HG02588 (cell line): ENCODE data around the gene TUBGCP2.

ENCODE experiments used
- ATAC-seq: cut with Tn5 transposase; IDR thresholded peaks from one replicate; pipeline ENCODE4 v1.9.1; 2021; ENCODE audit warnings: mild to moderate bottlenecking, moderate library complexity; ENCODE audit not compliant: unreplicated experiment

TUBGCP2 gene

DNA sequence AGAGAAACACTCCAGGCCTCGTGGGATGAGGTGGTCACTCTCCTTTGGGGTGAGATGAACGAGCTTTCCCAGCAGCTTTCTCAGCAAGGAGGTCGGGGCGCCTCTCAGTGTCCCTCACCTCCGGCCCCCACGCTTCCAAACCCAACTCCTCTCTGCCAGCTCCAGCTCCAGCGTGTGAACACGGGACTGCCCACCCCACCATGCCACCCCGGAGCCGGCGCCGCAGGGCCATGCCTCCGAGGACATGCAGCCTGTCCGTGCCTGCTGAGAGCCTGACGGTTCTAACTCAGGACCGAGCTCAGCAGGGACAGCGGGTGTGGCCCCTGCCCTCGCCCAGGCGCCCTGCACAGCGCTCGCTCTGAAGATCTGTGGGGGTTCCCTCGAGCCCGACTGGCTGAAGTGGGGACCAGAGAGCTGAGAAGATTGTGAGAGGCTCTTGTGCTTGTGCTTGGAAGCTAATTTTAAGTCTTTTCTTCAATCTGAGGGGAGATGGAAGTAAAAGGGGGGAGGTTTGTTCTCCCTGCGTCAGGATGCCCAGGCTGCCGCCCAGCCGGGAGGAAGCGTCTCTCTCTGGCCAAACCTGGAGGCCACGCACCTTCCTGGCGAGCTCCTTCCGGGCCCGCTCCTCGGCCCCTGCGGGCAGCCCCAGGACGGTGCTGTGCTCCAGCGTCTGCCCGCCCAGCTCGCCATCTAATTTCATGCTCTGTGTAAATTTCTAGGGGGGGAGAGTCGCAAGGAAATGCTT is 26.9 kb downstream of the TUBGCP2 start:
- ATAC-seq = no peak

DNA sequence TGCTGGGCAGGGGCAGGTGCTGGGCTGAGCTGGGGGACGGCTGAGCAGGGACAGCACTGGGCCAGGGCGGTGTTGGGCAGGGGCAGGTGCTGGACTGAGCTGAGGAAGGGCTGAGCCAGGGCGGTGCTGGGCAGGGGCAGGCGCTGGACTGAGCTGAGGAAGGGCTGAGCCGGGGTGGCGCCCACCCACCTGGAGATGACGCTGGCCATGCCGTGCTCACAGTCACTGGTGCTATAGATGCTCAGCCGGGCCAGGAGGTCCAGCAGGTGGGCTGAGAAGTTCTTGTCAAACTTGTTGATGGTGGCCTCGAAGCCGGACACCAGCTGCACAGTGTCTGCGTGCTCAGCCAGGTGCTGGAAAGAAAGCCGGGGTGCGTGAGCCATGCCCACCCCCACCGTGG is 27.6 kb downstream of the TUBGCP2 start:
- no peak for ATAC-seq

DNA sequence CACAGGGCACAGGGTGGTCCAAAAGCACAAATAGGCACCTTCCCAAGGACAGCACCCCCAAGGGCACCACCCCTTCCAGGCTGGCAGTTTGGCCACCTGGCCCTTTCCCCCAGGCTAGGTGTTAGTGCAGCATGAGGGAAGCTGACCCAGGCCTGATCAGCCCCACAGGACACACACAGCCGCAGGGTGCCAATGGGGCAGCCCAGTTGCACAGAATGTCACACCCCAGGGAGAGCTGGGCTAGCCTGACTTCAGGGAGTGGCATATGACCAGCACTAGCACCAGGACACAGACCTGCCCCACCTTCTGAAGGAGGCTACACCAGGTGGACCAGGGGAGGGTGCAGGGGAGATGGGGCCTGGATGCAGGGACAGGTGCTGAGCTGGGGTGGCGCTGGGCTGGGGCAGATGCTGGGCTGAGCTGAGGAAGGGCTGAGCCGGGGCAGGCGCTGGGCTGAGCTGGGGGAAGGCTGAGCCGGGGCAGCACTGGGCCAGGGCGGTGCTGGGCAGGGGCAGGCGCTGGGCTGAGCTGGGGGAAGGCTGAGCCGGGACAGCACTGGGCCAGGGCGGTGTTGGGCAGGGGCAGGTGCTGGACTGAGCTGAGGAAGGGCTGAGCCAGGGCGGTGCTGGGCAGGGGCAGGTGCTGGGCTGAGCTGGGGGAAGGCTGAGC is 28.1 kb downstream of the TUBGCP2 start:
- no peak for ATAC-seq

DNA sequence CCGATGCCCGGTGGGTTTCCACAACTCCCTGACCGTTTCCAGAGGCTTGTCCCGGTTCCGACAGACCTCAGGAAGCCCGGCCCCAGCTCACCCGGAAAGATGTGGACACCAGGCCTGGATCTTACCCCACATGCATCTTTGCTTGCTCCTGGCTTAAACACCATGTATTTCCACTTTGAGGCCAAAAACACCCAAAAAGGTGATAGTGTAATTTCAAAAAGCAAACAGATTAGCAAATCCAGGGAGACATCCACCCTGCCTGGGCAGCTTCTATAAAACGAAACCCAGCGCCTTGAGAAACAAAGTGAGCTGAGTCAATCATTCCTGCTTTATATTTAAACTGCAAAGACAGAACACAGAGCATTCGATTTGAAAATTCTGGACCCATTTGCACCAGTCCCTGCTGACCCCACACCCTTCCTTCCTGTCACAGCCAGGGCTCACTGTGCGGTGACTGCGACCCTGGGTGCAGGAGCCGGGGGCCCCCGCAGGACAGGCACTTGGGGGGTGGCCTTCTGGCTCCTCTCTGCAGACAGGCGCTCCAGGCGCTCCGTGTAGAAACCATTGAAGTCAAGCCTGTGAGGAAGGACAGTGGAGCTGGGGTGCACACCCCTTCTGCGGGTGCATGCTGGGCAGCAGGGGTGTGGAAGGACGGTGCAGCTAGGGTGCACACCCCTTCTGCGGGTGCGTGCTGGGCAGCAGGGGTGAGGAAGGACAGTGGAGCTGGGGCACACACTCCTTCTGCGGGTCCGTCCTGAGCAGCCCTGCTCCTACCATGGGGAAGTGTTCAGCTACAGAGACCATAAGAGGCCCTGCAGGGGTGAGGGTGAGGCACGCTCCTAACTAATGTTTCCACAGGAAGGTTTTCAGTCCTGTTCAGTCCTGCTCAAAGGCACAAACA is 29.1 kb downstream of the TUBGCP2 start:
- ATAC-seq = no peak

DNA sequence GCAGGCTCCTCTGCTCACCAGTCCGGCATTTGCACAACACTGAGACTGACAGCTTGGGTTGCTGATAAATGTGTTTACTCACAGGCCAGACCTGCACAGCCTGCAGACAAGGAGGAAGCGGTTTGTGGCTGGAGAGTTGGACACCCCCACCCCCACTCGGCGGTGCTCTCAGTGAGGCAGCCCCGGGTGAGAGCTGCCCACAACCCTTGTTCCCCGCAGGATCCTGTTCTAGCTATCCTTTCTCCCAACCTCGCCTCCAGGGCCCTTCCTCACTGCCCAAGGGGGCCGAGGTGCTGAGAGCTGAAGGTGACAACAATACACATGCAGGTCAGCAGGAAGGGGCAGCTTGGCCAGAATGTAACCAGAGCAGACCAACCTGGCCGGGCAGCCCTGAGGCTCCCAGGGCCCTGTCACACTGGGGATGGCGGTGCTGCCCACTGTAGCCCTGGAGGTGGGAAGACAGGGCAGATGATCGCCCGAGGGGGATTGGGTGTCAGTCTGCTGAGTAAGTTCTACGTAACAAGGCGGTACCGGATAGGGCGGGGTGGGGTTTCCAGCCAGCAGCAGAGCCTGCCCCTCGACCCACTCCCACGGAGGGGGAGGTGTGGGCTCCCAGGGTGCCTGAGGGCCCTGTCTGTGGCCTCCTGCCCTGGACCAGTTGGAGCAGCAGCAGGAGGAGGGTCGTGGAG is 30.0 kb downstream of the TUBGCP2 start:
- no peak for ATAC-seq

DNA sequence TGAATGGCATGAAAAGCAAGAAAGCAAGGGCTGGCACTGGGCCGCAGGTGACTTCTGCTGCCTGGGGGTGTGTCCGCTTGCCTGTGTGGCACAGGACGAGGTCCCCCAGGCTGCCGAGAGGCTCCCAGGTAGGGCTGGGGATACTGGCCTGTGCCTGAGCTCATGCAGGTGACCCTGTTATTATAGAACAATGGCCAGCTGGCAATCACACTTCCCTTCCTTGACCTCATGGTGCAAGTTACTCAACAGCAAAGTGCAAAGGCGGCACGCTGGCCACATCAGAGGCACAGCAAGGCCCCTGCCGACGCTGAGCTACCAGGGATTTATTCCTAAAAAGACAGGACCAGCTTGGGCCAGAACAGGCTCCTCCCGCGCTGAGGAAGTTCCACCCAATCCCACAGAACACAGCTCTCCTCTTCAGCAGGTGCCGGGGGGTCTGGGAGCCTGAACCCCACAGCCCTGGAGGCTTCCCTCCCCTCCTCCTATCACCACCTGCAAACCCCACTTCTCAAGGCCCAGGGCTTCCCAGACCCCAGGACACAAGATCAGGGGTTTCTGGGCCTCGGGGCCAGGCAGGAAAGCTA is 30.6 kb downstream of the TUBGCP2 start:
- no peak for ATAC-seq

DNA sequence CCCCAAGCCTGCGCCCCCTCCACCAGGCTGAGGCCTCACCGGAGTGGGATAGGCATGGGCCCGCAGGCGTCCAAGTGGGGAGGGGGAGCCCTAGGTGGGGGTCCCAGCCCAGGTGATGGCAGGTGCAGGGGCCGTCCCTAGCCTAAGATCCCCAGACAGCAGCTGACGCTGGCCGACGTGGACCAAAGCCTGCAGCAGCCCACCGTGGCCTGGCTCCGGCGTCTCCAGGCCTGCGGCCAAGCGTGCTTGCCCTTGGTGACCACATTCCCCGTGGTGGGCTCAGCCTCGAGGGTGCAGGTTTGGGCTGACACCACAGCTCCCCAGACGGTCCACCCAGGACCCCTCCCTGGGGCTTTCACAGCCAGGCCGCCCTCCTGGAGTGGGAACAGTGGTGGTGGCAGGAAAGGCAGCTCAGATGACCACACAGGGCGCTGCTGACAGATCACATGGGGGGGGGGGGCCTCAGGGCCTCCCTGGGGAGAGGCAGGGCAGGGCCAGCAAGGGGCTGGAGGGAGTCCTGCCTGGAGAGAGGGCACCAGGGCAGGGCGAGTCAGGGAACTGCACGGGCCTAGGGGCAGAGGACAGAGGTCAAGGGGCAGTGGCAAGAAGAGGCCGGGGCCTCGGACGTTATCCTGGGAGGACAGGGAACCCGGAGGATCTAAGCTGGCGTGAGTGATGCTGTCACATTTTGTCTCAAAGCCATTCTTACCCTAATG is 31.2 kb downstream of the TUBGCP2 start:
- no peak for ATAC-seq

DNA sequence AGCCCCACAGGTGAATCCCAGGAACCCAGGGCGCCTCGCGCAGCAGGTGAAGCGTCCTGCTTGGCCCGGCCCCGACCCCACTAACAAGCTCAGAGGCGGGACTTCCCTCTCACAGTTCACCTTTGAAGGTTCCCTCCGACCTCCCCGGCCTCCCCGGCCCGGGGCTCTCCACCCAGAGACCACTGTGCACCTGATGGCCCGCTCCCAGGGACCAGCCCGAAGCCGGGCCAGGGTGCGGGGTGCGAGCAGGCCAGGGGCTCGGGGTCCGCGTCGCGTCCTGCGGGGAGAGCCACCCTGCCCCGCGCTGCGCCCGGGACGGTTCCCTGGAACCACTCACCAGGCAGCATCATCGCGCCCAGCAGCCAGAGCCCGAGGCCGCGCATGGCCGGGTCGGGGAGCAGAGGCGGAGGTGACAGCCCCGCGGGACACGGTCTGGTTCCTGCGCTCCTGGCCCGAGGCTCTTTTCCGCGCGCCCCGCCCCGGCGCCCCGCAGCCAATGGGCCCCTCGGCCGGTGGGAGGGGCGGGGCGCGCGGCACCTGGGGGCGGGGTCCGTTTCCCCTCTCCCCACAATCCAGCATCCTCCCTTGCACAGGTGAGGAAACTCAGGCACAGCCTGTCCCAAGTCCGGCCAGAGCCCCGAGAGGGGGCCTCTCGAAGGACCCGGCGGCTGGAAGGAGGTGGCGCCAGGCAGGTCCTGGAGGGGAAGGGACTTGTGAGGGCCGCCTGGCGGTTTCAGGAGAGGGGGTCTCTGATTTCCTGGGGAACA is 32.1 kb downstream of the TUBGCP2 start, which contains the start of gene ADAM8:
ADAM8 (minus strand) TSS at position 434 of the 767 bp plus-strand sequence; CDS start at position 383, 51 bp downstream.
- ATAC-seq = peak; percentile 54

DNA sequence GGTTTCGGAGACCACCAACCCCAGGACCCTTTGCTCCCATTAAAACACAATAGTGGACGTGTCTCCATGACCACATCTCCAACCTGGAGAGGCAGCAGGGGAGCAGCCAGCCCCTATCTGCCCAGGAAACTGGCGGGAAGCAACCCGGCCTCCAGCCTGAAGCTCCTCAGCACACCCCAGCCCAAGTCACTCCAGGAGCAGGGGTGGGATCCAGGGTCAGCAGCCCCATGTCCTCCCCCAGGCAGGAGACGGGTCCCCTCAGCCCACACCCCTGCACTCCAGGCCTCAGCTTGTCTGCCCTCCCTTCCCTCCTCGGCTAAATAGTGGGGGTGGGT is 32.6 kb downstream of the TUBGCP2 start:
- ATAC-seq = no peak

DNA sequence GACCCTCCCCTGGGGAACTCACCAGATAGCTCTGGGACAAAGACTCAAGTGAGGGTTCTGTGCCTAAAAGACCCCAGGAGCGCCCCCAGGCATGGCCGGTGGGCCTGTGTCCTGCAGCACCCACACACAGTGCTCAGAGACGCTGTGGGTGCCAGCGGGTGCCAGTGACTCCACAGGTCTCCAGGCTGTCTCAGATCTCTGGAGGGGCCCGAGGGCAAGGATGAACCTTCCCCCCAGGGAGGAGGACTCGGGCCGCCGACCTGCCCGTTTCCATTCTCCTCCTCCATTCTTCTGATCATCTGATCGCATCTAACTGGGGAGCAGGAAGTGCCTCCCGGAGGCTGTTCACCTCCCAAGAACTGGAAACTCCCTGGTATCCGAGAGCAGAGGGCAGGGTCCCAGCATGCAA is 33.0 kb downstream of the TUBGCP2 start:
- ATAC-seq = peak; percentile 30

DNA sequence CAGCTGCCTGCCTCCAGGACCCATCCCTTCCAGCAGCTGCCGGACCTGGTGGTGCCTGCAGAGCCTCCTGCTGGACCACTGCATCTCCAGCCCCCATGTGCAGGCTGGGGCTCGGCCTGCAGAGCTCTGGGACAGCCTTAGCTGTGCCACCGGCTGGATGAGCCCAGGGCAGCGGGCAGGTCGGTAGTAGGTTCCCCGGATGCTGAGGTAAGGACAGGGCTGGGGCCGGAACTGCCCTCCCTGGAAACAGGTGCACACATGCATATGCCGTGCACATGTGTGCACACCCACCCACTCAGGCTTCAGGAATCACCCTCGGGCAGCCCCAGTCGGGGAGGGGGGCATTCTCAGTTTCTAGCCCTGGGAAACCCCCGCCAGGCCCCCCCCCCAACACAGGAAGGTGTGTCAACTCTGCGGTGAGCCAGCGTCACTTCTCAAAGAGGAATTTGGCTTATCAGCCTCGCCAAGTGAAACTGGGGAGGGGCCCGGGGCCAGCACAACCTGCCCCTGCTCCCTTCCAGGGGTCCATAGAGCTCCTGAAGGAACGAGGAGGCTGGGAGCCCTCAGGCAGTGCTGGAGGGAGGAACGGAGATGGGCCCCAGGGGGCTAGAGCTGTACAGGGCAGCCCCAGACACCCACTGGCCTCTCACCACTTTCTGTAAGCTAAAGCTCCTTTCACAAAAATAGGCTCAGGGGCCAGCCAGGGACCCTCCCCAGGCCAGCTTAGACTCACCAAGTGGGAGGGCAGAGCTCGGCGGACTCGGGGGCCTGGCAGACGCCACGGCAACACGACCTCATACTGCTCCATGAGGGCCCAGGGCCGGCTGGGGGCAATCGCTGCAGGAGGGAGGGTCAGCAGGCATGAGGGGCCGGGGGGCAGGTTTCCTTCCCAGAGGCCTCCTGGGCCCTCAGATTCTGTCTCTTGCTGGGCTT is 33.7 kb downstream of the TUBGCP2 start:
- peak; percentile 48 for ATAC-seq

DNA sequence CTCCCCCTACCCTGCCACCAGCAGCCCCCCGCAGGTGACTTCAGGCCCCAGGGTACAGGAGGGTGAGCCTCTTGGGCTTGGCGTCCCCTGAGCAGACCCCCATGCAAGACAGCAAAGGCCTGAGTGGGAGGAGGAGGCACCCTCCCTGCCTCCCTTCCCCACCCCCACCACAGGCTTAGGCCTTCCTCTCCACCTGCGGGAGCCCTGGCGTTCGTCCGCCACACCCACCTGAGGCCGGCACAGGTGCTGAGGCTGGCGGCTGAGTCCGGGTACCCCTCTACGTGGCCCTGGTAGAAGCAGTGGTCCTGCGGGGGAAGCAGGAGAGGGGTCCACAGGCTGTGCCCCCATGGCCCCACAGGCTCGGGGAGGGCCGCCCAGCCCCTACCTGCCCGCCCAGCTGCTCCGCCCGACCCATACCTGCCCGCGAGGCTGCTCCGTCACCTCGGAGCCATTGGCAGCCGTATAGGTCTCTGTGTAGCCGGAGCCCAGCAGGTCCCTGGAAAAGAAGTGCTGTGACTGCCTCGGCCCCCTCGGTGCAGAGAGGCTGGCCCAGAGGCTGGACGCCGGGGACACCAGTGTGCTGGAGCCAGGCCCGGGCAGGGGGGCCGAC is 35.0 kb downstream of the TUBGCP2 start:
- ATAC-seq = no peak

DNA sequence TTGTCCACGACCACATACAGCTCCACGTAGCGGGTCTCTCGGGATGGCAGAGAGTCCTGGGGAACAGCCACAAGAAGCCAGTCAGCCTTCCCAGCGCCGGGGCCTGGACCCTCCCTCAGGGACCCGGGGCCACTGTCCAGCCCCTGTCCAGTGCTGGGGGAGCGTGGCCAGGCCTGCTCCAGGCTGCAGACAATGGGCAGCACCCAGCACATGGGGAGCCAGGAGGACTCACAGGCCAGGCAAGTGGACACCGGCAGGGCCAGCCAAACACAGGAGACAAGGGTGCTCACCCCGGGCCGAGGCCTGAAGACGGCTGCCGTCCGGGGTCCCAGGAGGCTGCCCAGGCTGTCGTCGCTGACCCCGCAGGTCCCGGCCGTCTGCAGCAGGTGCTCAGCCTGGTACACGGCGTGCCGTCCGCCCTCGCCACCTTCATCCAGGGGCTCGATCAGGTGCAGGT is 35.7 kb downstream of the TUBGCP2 start:
- no peak for ATAC-seq

DNA sequence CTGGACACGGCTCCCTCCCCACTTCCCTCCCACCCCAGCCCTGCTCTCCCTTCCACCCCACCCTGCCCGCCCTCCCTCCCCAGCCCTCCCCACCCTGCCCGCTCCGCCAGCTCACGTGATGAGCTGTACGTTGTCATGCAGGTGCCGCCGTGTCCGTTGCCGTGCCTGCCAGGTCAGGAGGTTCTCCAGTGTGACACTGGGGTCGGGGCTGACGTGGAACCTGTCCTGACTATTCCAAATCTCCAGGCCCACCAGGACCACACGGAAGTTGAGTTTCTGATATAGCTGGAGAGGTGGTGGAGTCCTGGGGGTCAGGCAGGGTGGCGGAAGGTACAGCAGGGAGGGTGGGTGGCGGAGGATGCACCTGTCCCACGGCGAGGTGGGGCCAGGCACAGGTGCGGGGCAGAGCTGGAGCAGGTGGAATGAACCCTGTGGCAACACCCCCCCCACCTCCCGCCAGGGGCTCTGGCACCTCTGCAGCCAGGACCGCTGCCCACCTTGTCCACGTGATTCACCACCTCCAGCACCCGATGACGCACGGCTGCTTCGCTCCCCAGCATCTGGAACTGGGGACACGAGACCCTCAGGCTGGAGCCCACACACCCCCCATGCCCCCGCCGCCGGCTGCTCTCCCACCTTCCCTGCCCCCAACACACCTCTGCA is 36.2 kb downstream of the TUBGCP2 start:
- no peak for ATAC-seq

DNA sequence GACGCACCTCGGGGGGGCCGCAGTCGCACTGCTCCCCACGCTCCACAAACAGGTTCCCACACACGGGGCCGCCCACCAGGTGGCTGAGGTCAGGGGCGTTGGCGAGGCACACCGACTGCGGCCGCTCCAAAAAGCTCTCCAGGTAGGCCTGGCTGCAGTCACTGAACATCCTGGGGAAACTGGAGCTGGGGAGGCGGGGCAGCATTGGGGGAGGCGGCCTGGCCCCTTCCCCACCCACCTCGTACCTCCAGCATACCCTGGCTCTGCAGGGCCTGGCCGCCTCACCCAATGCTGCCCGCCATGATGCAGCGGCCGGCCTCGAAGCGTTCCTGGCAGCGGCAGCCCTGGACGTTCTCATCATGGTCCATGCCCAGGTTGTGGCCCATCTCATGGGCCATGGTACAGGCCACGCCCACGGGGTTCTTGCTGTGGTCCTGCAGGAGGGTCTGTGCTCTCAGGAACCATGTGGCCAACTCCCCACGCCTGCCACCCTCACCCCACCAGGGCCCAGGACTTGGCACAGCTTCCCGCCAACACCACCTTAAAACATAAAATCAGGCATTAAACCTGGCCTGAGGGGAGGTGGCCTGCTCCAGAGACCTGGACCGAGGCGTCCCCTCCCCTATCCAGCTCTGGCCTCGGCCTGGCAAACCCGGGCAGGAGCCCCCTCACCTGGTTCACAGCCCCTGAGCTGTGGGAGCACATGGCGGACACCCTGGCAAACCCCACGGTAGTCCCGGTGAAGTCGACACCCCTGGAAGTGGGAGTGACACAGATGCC is 37.0 kb downstream of the TUBGCP2 start:
- no peak for ATAC-seq

DNA sequence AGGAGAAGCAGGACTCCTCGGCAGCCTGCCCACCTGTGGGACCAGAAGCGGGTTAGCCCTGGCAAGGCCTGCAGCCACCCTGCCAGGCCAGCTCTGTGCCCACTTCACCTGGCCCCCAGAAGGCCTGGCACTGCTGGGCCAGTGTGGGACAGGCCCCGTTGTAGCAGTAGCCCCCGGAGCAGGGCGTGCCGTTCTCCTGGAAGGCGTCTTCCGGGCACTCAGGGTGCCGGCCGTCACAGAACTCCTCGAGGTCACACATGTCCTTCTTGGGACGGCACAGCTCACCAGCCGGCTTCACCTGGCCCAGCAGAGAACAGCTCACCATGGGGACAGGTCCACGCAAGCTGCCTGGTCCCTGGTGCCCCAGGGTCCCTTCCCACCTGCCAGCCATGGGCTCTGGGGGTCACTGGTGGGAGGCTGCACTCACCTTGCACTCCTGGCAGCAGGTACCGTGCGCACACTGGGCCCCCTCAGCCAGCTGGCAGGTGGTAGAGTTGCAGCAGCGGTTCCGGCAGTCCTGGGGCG is 37.8 kb downstream of the TUBGCP2 start:
- no peak for ATAC-seq
